A549 treated with AZD2906 at 1 μM for 4 hours (cell line): ENCODE results near the gene H2BW1. TPM values are rescaled to one million over a fixed set of nuclear protein-coding genes. Genes with fewer than 3 reads are reported as not detected.

ENCODE experiments used
- total RNA-seq: library from RNA; stranded (reverse); fragments of 200-300 nt; extraction: Qiagen RNA extraction; gene quantifications from 5 replicates; pipeline ENCODE4 v1.2.3, GENCODE V29; 2022

The H2BW1 gene, protein sequence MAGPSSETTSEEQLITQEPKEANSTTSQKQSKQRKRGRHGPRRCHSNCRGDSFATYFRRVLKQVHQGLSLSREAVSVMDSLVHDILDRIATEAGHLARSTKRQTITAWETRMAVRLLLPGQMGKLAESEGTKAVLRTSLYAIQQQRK
- not detected in 5 replicates for total RNA-seq

DNA sequence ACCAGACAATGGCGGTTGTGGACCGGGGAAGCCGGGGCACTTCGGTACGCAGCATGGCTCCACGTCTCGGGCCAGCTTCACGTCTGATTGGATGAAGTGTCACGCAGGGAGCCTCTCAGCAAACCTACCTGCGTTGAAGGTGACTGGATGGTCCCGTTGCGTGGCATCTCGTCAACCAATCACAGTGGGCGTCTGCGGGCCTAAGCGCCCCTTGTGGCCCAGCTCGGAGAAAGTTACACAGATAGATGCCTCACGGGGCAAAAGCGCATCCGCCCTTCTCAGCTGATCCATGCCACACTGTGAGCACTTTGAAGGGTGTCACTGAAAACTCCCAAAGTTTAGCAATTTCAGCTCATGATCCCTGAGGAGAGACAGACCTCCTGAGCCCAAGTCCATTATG lies at the start of gene H2BW1:
Gene H2BW1, minus strand, starts transcription at position 103 of the 400 bp plus-strand sequence. CDS start 132 bp downstream, outside the sequence.

GRCh38 chrX:104039689-104040505 lies 26.4 kb upstream of the H2BW1 start, which contains the start of gene H2BW2:
TSS of gene H2BW2 (plus strand) at chrX:104039956. CDS start at chrX:104039995, 39 bp downstream.

DNA sequence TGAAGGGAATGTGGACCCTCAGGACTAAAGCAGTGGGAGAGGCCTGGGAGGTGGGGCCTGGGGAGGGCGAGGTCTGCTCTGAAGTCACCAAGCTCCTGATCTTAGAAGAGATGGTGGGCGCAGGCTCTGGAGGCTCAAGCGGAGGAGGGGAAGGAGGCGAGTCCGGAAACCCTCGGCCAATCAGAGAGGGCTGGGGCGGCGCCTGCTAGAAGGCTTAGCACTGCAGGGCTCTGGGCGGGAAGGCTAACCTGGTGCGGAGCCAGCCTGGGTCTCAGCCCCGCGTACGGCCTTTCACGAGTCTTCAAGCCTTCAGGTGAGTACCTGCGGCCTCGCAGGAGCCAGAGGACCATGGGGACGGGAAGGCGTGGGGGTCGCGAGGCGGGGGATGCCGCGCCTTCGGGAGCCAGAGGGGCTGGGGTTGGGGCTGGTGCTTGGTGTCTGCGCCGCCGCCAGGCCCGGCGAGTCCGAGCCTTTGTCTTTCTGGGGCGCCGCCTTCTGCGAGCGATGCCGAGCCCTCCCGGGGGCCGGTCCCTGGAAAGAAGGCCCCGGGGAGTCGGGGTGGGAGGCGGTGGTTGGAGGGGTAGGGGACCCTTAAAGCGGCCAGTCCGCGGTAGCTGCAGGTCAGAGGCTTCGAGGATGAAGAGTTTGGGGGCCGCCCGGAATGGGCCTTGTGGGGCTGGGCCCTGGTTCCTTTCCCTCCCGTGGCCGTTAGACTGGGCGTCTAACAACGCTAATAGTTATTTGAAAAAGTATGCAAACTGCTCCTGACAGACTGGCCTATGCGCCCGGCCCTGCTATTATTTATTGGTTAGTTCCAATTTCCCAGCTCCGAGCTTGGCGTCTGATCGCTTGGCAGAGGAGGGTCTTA lies 50.9 kb downstream of the H2BW1 start, which contains the start of gene TMSB15B:
Gene TMSB15B, plus strand, starts transcription at position 217 of the 868 bp plus-strand sequence.

Other genes starting within 250 kb of the H2BW1 start
- 0.05 TPM in 1 of 5 replicates, not detected in the others for gene PLP1, start 236.9 kb downstream of the H2BW1 start, total RNA-seq
- 0.02 to 0.05 TPM (median 0.03 TPM) in 4 of 5 replicates, not detected in the other for gene RAB9B, start 181.5 kb downstream of the H2BW1 start, total RNA-seq
- 5.0 to 7.5 TPM (median 5.9 TPM) in 5 replicates for gene TMSB15B, start 51.1 kb downstream of the H2BW1 start, total RNA-seq
- gene H2BW2, start 26.2 kb upstream of the H2BW1 start, total RNA-seq, result not detected in 5 replicates
- 0.07 to 0.13 TPM (median 0.11 TPM) in 4 of 5 replicates, not detected in the other for gene TMSB15C, start 62.5 kb upstream of the H2BW1 start, total RNA-seq
- 0.02 to 0.24 TPM (median 0.09 TPM) in 4 of 5 replicates, not detected in the other for gene ZCCHC18, start 98.8 kb upstream of the H2BW1 start, total RNA-seq
- gene SLC25A53, start 143.3 kb upstream of the H2BW1 start, total RNA-seq, result 3.2 to 4.2 TPM (median 3.4 TPM) in 5 replicates
- gene FAM199X, start 152.7 kb upstream of the H2BW1 start, total RNA-seq, result 14.8 to 20.7 TPM (median 19.4 TPM) in 5 replicates
- gene ESX1, start 241.2 kb upstream of the H2BW1 start, total RNA-seq, result 0.05 to 0.15 TPM (median 0.09 TPM) in 3 of 5 replicates, not detected in the others